Endometrial microvascular endothelial cells (primary cell): ENCODE results near the gene MYOC. TPM values are rescaled to one million over a fixed set of nuclear protein-coding genes. Genes with fewer than 3 reads are reported as not detected.
"Not testable (repeated sequence)": the region's sequence is repeated elsewhere in the genome, so short reads cannot be mapped to it uniquely, and the experiment has no call there.

ENCODE experiments used
- in situ Hi-C: cut with HindIII; loops from 2 replicates; pipeline ENCODE4 v1.10.0; 2017; ENCODE audit warnings: low sequenced_read_pairs, low pct_unique_long_range_greater_than_20kb; ENCODE audit errors: inconsistent ontology term
- total RNA-seq: library from RNA; depleted of rRNA; stranded (reverse); fragments of >200 nt; gene quantifications from one replicate; pipeline ENCODE4 v1.2.3, GENCODE V29; 2015; ENCODE audit errors: inconsistent ontology term

The MYOC gene
- total RNA-seq, result not detected

- in situ Hi-C loops, result loop anchor here (25.0 kb wide), 1 partner anchor 310 kb away; no protein-coding TSS in a partner anchor
Measured at GRCh38 chr1:171652234-171652822, at the start of gene MYOC. MYOC (minus strand) TSS chr1:171652688; CDS start chr1:171652611, 77 bp downstream.

GRCh38 chr1:171699531-171699930, 47.0 kb upstream of the MYOC start:
- in situ Hi-C loops, result no loop called here

- in situ Hi-C loops, result not testable (repeated sequence)
Measured at GRCh38 chr1:171695772-171696171, 43.3 kb upstream of the MYOC start.

- in situ Hi-C loops, result not testable (repeated sequence)
Measured at GRCh38 chr1:171693541-171693940, 41.1 kb upstream of the MYOC start.

GRCh38 chr1:171683870-171684269, 31.4 kb upstream of the MYOC start:
- in situ Hi-C loops, result no loop called here

- in situ Hi-C loops, result no loop called here
Measured at GRCh38 chr1:171680339-171680738, 27.9 kb upstream of the MYOC start.

- in situ Hi-C loops, result no loop called here
Measured at GRCh38 chr1:171676823-171677222, 24.3 kb upstream of the MYOC start.

- in situ Hi-C loops, result loop anchor here (25.0 kb wide), 1 partner anchor 288 kb away; no protein-coding TSS in a partner anchor
Measured at GRCh38 chr1:171674431-171675405, 22.2 kb upstream of the MYOC start.

GRCh38 chr1:171670739-171671138, 18.3 kb upstream of the MYOC start:
- in situ Hi-C loops, result loop anchor here (25.0 kb wide), 1 partner anchor 292 kb away; no protein-coding TSS in a partner anchor

- in situ Hi-C loops, result loop anchor here (25.0 kb wide), 1 partner anchor 294 kb away; no protein-coding TSS in a partner anchor
Measured at GRCh38 chr1:171668372-171668771, 15.9 kb upstream of the MYOC start.

GRCh38 chr1:171666114-171666769, 13.8 kb upstream of the MYOC start:
- in situ Hi-C loops, result loop anchor here (25.0 kb wide), 1 partner anchor 296 kb away; no protein-coding TSS in a partner anchor

- in situ Hi-C loops, result loop anchor here (25.0 kb wide), 1 partner anchor 297 kb away; no protein-coding TSS in a partner anchor
Measured at GRCh38 chr1:171664976-171665375, 12.5 kb upstream of the MYOC start.

- in situ Hi-C loops, result loop anchor here (25.0 kb wide), 1 partner anchor 298 kb away; no protein-coding TSS in a partner anchor
Measured at GRCh38 chr1:171663854-171664575, 11.5 kb upstream of the MYOC start.

- in situ Hi-C loops, result loop anchor here (25.0 kb wide), 1 partner anchor 299 kb away; no protein-coding TSS in a partner anchor
Measured at GRCh38 chr1:171663036-171663853, 10.8 kb upstream of the MYOC start.

- in situ Hi-C loops, result loop anchor here (25.0 kb wide), 1 partner anchor 301 kb away; no protein-coding TSS in a partner anchor
Measured at GRCh38 chr1:171661076-171661650, 8.7 kb upstream of the MYOC start.

GRCh38 chr1:171656206-171656605, 3.7 kb upstream of the MYOC start:
- in situ Hi-C loops, result loop anchor here (25.0 kb wide), 1 partner anchor 306 kb away; no protein-coding TSS in a partner anchor

- in situ Hi-C loops, result loop anchor here (25.0 kb wide), 1 partner anchor 307 kb away; no protein-coding TSS in a partner anchor
Measured at GRCh38 chr1:171655746-171656116, 3.2 kb upstream of the MYOC start.
